Fibroblast of skin of scalp (primary cell): ENCODE results near the gene C4orf50.
A peak's percentile ranks its signal among the peaks of the same experiment; 100 is the strongest.
"Not testable (repeated sequence)": the region's sequence is repeated elsewhere in the genome, so short reads cannot be mapped to it uniquely, and the experiment has no call there.

ENCODE experiments used
- DNase-seq: peaks from one replicate; pipeline ENCODE4 v3.0.0-alpha.2; 2013

The C4orf50 gene

DNA sequence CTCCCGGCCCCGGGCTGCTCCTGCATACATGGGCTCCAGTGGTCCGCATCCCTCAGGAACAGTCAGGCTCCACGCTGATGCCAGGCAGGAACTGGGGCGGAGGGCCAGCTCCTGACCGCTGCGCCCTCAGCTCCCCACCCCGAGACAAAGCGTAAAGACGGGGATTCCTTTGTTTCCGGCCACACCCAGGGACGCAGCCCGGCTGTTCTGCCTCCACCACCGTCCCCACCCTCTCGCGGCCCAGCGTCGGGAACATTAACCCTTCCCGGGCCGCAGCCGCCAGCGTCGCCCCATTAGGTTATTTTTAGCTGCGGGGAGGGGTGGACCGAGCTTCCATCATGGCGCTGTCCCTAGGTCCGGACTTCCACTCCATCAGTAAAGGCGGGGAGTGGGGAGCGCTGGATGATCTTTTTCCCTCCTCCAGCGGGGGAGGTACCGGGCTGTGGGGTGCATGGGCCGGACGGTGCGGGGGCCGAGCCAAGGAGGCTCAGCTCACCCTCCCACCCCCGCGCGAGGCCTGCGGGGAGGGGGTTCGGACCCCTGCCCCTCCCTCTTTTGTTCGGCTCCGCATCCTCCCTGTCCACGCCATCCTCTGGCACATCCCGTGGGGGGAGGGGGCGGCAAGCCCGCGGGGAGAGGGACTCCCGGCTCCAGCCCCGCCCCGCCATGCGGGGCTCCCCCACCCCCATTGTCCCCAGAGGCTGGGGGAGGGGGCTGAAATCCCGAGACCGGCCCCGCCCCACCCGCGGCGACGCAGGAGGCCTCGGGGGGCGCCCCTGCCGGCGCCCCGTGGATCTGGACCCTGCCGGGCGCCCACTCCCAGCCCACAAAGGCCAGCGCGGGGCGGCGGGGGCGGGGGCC lies 130.6 kb downstream of the C4orf50 start:
- DNase-seq: no peak

DNA sequence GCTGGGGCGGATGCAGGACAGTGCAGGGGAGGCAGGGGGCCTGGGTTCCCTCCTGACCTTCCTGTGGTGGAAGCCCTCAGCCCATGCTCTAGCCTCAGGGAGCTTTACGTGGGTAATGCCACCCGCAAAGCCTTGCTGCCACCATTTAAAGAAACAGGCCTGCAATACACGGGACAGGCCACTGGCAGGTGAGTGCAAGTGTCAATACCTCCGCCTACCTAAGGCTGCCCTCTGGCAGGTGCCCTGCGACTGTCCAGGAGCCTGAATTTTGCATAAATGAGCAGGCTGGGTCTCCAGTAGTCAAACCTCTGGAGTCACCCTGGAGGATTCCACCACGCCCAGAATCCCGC lies 131.2 kb downstream of the C4orf50 start:
- no peak for DNase-seq

DNA sequence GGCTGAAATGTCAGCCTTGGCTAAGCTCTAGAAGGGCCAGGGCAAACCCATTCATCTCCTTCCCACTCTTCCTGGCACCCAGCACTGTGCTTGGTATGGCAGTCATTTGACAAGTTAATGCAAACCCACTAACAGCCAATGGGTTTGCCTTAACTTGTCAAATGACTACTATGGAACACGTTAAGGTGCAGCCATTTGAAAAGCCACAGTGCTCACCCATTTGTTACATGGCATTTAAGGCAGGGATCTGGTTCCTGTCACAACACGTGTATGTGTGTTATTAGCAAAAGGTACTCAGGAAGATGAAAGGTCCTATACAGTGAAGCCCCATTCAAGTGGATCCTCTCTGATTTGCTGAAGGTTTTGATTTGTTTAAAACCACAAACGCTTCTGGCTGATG lies 132.5 kb downstream of the C4orf50 start:
- DNase-seq: no peak

DNA sequence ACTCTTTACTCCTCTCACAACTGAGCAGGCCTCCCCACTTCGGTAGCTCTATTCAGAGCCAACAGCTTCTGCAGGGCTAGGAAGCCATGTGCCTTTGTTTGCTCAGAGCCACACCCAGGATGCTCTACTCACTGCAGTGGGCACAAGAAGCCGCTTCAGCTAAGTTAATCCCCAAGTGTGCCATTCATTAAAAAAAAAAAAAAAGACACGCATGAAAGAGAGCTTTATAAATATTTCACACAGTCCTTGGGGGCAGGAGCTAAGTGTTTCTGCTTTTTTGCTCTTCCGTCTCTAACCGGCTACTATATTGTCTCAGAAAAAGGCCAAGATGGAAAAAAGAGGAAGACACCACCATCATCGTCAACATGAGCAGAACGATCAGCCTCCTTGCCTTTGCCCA lies 133.4 kb downstream of the C4orf50 start:
- DNase-seq: no peak

DNA sequence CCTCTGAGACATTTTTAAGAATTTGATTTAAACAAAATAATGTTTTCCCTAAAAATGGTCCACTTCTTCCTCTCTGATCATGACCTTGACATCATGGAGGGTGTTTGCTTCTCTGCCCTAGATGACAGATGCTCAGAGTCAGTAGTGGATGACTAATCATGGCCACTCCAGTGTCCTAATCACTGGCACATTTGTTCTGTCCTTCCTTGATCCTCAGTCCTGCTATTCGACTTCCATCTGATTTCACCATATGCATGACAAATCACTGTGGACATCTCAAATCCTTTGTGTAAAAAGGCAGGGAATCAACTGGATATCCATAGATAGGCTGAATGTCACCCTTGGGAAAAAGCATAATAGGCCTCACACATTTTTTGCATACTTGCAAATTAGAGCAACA lies 134.3 kb downstream of the C4orf50 start:
- DNase-seq: no peak

DNA sequence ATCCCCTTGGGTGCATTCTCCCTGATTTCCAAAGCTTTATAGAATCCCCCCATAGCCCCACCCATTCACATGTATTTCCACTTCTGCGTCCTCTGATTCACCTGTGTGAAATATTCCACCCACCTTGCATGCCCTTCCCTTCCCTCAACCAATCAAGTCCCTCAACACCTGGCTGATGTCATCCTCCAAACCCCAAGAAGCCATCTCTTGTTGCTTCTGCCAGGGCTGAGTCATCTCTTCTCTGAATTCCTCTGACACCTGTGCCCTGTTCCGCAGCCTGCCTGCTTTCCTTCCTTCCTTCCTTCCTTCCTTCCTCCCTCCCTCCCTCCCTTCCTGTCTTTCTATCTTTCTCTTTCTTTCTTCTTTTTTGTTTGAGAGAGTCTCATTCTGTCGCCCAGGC lies 135.3 kb downstream of the C4orf50 start:
- no peak for DNase-seq

DNA sequence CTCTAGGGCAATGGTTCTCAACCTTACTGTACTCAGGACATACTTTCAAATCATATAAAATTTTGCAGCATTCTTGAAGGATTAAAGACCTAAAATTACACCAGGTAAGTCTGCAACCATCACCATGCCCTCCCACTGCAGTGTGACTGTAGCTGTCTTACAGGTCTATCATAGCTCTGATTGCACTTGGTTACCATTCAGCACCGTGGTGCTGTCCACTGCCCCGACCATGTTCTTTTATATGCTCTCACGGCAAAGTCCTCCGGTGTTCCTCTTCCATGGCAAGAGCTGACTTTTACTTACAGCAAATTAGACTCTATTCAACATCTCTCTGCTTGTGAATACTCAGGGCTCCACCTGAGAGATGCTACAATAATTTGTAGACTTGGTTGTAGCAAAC lies 136.9 kb downstream of the C4orf50 start:
- no peak for DNase-seq

DNA sequence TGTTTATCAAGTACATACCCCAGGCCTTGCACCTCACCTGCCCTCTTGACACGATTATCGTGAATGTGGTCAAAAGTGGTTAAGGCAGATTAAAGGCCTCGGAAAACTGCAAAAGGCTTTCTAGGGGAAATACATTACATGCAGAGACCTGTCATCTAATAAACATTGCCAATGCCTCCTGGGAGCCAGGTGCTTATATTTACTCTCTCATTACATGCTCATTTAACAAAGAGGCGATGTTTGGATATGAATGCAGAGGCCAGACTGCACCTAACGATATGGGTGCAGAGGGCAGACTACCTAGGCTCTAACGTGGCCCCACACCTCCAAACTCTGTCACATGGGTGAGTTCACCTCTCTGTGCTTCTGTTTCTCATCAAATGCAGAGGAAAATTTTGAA lies 139.9 kb downstream of the C4orf50 start:
- no peak for DNase-seq

DNA sequence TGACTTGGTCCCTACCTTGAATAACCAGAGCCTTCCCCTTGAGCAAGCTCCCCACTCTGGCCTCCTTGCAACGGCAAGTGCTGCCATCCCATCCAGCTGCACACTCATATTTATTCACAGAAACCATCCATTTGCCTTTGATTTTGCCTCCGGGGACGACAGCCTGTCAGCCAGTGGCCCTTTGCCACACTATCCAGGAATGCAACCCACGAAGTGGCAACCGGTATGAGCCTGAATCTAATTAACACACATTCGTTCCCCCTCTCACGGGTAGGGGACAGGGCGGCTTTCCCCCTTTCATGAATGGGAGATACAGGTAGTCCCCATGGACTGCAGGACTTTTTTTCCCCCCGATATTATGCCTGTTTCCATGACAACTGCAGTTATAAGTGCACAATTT lies 140.8 kb downstream of the C4orf50 start:
- no peak for DNase-seq

DNA sequence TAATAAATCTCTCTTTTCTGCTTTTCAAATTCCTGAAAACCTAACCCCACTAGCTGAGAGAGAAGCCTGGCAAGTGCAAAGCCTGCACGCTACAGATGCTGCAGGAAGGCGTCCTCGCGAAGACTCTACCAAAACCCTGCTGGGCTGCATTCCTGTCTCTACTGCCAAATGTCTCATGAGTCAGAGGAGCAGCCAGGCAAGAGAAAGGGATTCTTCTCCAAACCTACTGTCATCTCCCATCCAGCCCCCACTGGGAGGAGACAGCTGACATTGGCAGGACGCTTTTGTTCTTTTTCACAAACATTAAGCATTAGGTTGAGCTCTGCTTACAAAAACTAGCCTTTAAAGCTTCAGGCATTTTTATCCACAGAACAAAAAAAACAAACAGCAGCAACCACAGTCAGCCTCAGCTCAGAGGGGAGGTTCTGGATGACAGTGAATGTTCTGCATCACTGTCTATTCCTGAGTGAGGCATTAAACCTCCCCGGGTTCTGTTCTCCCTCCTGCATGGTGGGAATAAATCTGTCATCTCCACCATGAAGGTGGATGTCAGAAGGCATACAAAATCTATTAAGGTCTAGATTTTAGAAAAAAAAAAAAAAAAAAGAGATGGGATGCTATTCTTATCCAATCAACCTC lies 143.3 kb downstream of the C4orf50 start:
- peak; percentile 76 for DNase-seq

DNA sequence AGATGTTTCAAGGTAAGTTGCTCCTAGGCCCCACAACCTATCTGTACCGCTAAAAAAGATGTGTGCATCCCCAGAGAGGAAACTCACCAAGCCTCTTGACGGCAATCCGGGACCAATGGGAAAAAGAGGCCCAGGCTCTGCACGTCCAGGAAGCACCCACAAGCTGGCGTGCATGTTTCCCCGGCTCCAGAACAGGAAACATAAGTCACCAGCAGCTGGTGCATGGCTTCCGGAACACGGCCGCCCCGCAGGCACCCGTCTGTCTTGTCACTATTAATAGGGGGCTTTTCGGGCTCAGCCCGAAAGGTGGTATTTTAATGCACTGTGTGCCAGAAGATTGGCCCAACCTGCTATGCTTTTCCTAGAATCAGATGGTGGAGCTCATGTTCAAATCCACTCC lies 147.5 kb downstream of the C4orf50 start:
- no peak for DNase-seq

DNA sequence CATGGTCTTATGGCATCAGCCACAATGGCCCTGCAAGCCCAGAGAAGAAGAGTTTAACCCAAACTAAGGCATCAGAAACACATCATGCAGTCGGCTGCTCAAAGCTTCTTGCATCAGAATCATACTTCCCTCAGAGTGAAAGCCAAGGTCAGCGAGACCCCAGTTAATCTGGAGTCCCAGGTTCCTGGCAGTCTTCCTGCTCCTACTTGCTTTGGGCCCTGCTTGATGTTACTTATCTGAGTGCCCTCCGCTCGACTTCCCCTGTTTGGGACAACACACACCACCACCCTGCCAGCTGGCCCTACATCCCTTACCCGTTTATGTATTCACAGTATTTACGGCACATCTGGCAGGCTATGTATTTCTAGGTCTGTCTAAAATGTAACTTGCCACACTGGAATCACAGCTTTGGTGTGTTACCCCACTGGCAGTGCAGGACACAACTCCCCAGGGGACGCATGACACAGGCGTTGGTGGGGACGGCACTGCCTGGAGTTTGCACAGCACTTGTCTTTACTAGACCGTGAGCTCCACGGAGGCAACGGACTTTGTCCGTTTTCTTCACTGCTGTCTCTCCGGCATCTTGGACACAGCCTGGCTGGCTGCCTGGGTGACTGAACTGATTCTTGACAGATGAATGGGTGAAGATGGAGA lies 148.1 kb downstream of the C4orf50 start:
- DNase-seq: no peak

DNA sequence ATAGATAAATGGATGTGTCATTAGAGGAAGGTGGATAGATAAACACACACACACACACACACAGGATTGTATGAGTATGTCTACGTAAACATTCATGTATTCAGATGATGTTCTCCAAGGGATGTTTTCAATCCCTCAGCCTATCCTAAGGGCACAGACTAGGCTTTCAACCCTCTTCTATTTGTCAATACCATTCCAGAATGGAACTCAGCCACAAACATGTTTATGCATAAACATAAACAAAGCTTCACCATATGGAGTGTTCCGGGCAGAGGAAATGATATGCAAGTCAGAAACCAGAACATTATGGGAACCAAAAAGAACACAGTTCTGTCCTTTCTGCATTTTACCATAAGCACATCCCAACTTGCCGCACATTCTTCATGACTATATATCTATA lies 150.4 kb downstream of the C4orf50 start:
- no peak for DNase-seq

DNA sequence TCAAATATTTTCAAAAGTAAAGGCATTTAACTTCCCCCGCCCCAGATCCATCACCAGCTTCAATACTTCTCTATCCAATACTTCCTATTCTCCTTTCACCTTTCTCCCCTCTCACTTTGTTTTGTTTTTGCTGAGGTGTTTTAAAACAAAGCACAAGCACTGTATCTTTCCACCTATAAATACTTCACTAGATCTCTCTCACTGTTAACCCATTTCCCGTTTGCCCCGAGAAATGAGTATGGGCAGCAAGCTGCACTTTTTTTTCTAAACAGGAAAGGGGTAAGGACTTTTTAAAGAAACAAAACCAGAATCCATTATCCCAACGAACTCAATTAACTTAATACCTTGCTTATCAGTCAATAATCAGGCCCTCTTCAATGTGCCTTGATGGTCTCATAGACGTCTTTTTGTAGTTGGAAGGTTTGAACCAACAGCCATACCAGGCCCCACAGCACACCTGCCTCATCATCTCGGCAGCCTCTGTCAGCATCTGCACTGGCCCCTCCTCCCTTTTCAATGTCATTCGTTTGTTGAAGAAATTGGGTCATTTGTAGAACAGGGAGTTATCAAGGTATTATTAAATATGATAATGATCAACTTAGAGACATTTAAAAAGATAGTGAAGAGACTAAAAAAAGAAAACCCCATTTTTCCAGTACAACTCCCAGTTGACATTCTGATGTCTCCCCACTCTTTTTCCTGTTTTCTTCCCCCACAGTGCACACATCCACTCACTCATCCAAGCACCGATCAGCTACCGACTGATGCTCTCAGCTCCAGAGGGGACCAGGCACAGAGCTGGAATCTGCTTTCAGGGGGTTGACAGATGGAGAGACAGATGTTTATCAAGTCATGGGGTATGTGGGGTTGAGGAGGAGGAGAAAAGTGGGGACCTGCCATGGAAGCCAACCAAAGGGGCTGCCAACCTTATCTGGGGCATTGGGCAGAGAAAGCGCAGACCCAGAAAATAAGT lies 151.1 kb downstream of the C4orf50 start:
- no peak for DNase-seq

DNA sequence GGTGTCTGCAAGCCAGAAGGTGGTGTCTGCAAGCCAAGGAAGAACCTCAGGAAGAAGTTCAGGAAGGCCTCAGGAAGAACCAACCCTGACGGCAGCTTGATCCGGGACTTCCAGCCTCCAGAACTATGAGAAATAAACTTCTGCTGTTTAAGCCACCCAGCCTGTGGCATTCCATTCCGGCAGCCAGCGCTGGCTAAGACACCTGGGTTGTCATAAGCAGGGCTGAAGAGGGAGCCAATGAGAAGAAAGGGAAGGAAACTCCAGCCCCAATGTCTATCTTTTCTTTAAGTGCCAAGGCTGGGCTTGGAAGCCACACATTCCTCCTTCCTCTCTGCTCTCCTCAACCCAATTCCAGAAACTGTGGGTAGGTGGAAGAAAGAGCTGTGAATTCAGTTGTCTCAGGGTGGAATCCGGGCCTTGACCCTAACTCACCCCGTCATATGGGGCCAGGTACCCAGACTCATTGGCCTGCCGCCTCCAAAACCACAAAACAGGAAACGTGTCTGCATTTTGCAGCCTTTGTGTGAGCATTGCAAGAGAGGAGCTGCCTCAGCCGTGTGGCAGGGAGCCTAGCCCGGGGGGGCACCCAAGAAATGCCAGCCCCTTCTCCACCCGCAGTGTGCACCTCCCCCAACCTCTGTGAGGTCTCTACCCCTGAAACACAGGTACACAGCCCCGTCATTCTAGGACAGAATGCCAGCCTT lies 152.2 kb downstream of the C4orf50 start:
- no peak for DNase-seq

DNA sequence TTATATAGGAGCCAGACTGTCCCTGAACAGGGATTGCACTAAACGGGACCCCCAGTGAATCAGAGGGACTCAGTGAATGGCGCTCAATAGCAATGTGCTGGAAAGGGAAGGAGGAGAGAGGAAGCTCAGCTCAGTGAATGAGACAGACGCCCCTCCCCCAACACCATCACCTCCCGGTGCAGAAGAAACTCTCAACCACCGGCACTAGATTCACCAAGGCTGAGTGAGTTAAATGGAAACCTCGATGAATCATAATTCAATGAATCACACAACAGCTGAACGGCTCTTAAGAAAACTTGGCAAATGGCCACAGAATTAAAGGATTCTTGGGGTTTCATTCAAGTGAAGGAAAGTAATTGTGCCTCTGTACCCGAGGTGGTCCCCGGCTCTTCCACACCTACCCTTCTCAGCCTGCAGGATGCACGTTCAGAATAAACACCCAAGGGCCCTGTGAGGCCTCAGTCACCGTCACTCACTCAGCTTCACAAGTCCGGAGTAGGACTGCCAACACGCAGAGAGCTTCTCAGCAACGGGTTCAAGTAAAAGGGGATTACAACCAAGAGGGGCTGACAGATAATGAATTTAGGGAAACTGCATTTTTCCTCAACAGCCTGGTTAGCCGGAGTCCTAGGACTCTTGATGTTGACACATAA lies 154.6 kb downstream of the C4orf50 start:
- DNase-seq: peak; percentile 90

DNA sequence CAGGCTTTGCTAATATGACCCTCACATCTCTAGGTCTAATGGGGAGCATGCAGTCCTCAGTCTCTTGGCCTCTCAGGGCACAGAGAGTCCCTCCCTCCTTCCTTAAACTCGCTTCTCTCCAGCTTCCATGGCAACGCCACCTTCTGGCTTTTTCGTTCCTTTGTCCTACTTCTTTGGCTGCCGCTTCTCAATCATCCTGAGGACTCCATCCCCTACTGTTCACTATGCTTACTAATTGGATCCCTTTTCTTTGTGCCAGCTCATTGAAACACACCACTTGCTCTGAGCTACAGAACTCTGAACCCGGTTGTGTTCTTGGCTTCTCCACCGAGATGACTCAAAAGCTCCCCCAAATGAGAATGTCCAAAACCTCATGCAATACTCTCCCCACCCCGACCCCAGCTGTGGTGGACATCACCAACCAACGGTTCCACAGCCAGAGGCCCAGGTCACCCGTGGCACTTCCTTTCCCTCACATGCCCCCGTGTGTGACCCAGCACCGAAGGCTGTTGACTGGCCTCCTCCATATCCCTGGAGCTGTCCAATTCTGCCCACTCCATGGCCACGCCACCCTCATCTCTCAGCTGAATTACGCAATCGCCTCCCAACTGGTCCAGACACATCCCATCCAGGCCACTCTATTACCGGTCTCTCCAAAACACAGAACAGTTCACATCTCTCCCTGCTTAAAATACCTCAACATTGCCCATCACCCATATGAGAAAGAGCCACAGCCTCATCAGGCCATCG lies 160.0 kb downstream of the C4orf50 start:
- DNase-seq: no peak

DNA sequence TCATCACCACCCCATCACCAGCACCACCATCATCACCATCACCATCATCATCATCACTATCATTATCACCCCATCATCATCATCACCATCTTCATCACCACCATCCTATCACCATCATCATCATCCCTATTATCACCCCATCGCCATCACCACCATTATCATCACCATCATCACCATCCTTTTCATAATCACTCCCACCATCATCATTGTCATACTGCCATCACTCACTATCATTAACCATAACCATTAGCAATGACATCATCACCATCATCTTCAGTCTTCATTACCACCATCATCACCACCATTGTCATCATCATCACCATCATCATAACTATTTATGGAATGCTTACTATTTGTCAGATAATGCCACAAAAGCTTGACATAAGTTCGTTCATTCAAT lies 161.0 kb downstream of the C4orf50 start:
- DNase-seq: no peak

DNA sequence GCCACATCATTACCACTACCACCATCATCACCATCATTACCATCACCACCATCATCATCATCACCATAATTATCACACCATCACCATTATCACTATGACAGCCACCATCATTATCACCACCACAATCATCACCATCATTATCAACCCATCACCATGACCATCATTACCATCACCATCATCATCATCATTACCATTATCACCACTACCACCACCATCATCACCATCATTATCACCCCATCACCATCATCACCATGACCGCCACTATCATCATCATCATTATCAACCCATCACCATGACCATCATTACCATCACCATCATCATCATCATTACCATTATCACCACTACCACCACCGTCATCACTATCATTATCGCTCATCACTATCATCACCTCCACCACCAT lies 161.9 kb downstream of the C4orf50 start:
- DNase-seq: not testable (repeated sequence)

DNA sequence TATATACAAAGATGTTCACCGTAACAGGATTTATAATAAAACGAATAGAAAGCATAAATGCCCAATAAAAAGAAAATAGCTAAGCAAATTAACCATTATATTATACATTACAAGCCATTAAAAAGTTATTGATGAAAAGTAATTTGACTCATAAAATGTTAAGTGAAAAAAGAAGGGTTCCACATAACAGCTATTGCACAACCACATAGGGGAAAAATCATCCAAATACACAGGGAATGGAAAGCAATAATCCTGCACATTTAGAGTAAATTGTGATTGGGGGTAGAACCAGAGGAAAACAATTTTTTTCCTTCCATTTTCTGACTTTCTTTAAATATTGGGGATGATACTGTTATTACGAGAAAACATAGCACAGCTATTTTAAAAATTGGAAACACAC lies 163.3 kb downstream of the C4orf50 start:
- no peak for DNase-seq
